GM10847 (cell line): ENCODE results near the gene TOLLIP.

Experiments used
- POLR2A ChIP-seq: IDR thresholded peaks from 2 replicates; pipeline ENCODE4 v1.6.1; 2011; ENCODE audit not compliant: insufficient read length; ENCODE audit errors: extremely low read depth

The TOLLIP gene

GRCh38 chr11:1297011-1297575, 12.3 kb downstream of the TOLLIP start:
- TF ChIP-seq POLR2A, result no peak

- TF ChIP-seq POLR2A, result no peak
Measured at GRCh38 chr11:1296287-1296686, 13.1 kb downstream of the TOLLIP start.

GRCh38 chr11:1295591-1295990, 13.8 kb downstream of the TOLLIP start:
- no peak for TF ChIP-seq POLR2A

GRCh38 chr11:1295086-1295485, 14.3 kb downstream of the TOLLIP start:
- no peak for TF ChIP-seq POLR2A

GRCh38 chr11:1293619-1294015, 15.8 kb downstream of the TOLLIP start:
- no peak for TF ChIP-seq POLR2A

- TF ChIP-seq POLR2A, result no peak
Measured at GRCh38 chr11:1292644-1293618, 16.5 kb downstream of the TOLLIP start.

- no peak for TF ChIP-seq POLR2A
Measured at GRCh38 chr11:1292018-1292643, 17.3 kb downstream of the TOLLIP start.

- no peak for TF ChIP-seq POLR2A
Measured at GRCh38 chr11:1291295-1292017, 18.0 kb downstream of the TOLLIP start.

- TF ChIP-seq POLR2A, result no peak
Measured at GRCh38 chr11:1290052-1291040, 19.1 kb downstream of the TOLLIP start.

GRCh38 chr11:1289211-1289935, 20.1 kb downstream of the TOLLIP start:
- no peak for TF ChIP-seq POLR2A

- no peak for TF ChIP-seq POLR2A
Measured at GRCh38 chr11:1288426-1289151, 20.8 kb downstream of the TOLLIP start.

GRCh38 chr11:1287928-1288327, 21.5 kb downstream of the TOLLIP start:
- TF ChIP-seq POLR2A, result no peak

- no peak for TF ChIP-seq POLR2A
Measured at GRCh38 chr11:1285876-1286275, 23.6 kb downstream of the TOLLIP start.
